Ishikawa (cell line): ENCODE results near the gene SLCO2A1.

ENCODE experiments used
- CEBPB ChIP-seq: IDR thresholded peaks from 2 replicates; pipeline ENCODE4 v1.6.1; 2012
- CREB1 ChIP-seq: IDR thresholded peaks from 2 replicates; pipeline ENCODE4 v1.6.1; 2012; ENCODE audit warnings: low read depth
- EGR1 ChIP-seq: IDR thresholded peaks from 2 replicates; pipeline ENCODE4 v1.6.1; 2012
- EP300 ChIP-seq: IDR thresholded peaks from 2 replicates; pipeline ENCODE4 v1.6.1; 2012; ENCODE audit warnings: borderline replicate concordance
- FOXM1 ChIP-seq: IDR thresholded peaks from 2 replicates; pipeline ENCODE4 v1.6.1; 2012; ENCODE audit warnings: low read depth, borderline replicate concordance
- NFIC ChIP-seq: IDR thresholded peaks from 2 replicates; pipeline ENCODE4 v1.6.1; 2012
- RAD21 ChIP-seq: IDR thresholded peaks from 2 replicates; pipeline ENCODE4 v1.6.1; 2012; ENCODE audit warnings: low read depth
- TAF1 ChIP-seq: IDR thresholded peaks from 2 replicates; pipeline ENCODE4 v1.6.1; 2012; ENCODE audit warnings: low read depth, mild to moderate bottlenecking
- TCF12 ChIP-seq: IDR thresholded peaks from 2 replicates; pipeline ENCODE4 v1.6.1; 2012; ENCODE audit warnings: low read depth
- TEAD4 ChIP-seq: IDR thresholded peaks from 2 replicates; pipeline ENCODE4 v1.6.1; 2012
- YY1 ChIP-seq: IDR thresholded peaks from 2 replicates; pipeline ENCODE4 v1.6.1; 2012; ENCODE audit warnings: low read depth
- TF ChIP-seq, protein P1 (sequence below): IDR thresholded peaks from 2 replicates; pipeline ENCODE4 v1.6.1; 2012; ENCODE audit warnings: low read depth, mild to moderate bottlenecking
- TF ChIP-seq, protein P2 (sequence below): IDR thresholded peaks from 2 replicates; pipeline ENCODE4 v1.6.1; 2012
- TF ChIP-seq, protein P3 (sequence below): IDR thresholded peaks from 2 replicates; pipeline ENCODE4 v1.6.1; 2012

DNA sequence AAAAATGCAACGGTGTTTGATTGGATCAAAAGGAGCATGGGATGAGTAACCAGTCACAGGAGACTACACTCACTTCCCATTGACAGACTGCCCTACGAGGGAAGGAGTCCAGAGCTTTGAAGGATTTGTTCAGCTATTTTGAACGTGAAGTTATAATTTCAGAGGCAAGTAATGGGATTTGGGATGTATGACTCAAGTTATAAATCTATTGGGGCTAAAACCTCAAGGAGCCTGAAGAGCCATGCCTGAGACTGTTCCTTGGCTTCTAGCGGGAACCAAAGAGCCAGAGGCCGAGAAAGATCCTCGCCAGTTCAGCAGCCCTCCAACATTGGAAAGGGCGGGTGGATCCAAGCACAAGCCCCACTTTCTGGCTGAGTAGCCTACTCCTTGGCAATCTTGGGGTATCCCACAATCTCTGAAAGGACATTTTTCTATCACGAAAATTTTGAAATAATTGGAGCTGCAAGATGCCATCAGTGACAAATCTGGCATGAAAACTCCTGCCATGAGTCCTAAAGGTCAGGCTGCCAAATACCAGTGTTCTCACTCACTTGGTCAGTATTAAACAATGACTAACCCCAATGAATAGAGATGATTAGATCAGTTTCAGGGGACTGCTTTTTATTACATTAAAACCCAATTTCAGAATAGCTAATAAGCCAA lies 48.6 kb upstream of the SLCO2A1 start:
- TF ChIP-seq FOXM1, result no peak
- no peak for TF ChIP-seq TAF1
- TF ChIP-seq, protein P1, sequence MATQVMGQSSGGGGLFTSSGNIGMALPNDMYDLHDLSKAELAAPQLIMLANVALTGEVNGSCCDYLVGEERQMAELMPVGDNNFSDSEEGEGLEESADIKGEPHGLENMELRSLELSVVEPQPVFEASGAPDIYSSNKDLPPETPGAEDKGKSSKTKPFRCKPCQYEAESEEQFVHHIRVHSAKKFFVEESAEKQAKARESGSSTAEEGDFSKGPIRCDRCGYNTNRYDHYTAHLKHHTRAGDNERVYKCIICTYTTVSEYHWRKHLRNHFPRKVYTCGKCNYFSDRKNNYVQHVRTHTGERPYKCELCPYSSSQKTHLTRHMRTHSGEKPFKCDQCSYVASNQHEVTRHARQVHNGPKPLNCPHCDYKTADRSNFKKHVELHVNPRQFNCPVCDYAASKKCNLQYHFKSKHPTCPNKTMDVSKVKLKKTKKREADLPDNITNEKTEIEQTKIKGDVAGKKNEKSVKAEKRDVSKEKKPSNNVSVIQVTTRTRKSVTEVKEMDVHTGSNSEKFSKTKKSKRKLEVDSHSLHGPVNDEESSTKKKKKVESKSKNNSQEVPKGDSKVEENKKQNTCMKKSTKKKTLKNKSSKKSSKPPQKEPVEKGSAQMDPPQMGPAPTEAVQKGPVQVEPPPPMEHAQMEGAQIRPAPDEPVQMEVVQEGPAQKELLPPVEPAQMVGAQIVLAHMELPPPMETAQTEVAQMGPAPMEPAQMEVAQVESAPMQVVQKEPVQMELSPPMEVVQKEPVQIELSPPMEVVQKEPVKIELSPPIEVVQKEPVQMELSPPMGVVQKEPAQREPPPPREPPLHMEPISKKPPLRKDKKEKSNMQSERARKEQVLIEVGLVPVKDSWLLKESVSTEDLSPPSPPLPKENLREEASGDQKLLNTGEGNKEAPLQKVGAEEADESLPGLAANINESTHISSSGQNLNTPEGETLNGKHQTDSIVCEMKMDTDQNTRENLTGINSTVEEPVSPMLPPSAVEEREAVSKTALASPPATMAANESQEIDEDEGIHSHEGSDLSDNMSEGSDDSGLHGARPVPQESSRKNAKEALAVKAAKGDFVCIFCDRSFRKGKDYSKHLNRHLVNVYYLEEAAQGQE, result no peak
- no peak for TF ChIP-seq TEAD4
- no peak for TF ChIP-seq CEBPB
- TF ChIP-seq, protein P2, sequence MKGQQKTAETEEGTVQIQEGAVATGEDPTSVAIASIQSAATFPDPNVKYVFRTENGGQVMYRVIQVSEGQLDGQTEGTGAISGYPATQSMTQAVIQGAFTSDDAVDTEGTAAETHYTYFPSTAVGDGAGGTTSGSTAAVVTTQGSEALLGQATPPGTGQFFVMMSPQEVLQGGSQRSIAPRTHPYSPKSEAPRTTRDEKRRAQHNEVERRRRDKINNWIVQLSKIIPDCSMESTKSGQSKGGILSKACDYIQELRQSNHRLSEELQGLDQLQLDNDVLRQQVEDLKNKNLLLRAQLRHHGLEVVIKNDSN, result no peak
- TF ChIP-seq CREB1, result no peak
- no peak for TF ChIP-seq RAD21
- TF ChIP-seq EP300, result no peak
- no peak for TF ChIP-seq EGR1
- TF ChIP-seq TCF12, result no peak
- TF ChIP-seq, protein P3, sequence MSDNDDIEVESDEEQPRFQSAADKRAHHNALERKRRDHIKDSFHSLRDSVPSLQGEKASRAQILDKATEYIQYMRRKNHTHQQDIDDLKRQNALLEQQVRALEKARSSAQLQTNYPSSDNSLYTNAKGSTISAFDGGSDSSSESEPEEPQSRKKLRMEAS, result no peak
- no peak for TF ChIP-seq YY1
- no peak for TF ChIP-seq NFIC
